Skeletal muscle satellite cell (primary cell): ENCODE results near the gene MSTN. TPM values are rescaled to one million over a fixed set of nuclear protein-coding genes. Genes with fewer than 3 reads are reported as not detected.

Source experiments
- H3K27me3 ChIP-seq: 2 replicates; pipeline ENCODE4 v1.7.0; 2013; ENCODE audit warnings: low read length; ENCODE audit not compliant: control insufficient read depth, insufficient read depth
- H3K36me3 ChIP-seq: 2 replicates; pipeline ENCODE4 v1.7.0; 2013; ENCODE audit warnings: mild to moderate bottlenecking, control low read depth, low read length; ENCODE audit not compliant: insufficient read depth
- H3K4me1 ChIP-seq: 2 replicates; pipeline ENCODE4 v1.7.0; 2013; ENCODE audit warnings: low read length; ENCODE audit not compliant: control insufficient read depth, insufficient read depth
- H3K4me2 ChIP-seq: 2 replicates; pipeline ENCODE4 v1.7.0; 2013; ENCODE audit warnings: mild to moderate bottlenecking, low read length
- H3K4me3 ChIP-seq: 2 replicates; pipeline ENCODE4 v1.7.0; 2013; ENCODE audit warnings: low read length
- H3K9ac ChIP-seq: 2 replicates; pipeline ENCODE4 v1.7.0; 2013; ENCODE audit warnings: mild to moderate bottlenecking, low read depth, low read length, moderate library complexity
- H3K9me3 ChIP-seq: replicated peaks from 2 replicates; pipeline ENCODE4 v1.7.0; 2013; ENCODE audit warnings: mild to moderate bottlenecking, control low read depth, low read length
- total RNA-seq: library from RNA; depleted of rRNA; stranded (reverse); fragments of >200 nt; gene quantifications from 2 replicates; pipeline ENCODE4 v1.2.3, GENCODE V29; 2012; rRNA removed

The MSTN gene
- total RNA-seq, result 0.22 and 0.25 TPM in 2 replicates

DNA sequence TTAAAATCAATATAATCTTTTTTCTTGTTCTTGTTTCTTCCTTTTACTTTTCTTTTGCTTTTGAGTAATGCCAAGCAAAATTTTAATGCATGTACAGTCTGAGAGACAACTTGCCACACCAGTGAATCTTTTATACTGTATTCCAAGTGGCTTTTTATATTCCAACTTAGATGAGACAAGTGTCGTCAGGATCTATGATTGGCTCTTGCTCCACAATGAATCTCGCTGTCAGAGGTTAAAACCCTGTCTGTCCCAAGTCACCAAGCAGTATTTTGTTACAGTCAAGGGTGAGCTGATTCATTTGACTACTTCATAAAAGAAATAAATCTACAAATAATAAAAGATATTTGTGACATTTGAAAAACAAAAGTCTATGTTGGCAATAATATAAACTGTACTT lies at the start of gene MSTN:
Gene MSTN (minus strand): TSS at position 129 of the 400 bp plus-strand sequence. CDS start 133 bp downstream, outside the sequence.
- H3K9me3 ChIP-seq, result no peaks in the 10 kb centered on the region
- H3K36me3 ChIP-seq, result no peaks in the 10 kb centered on the region
- H3K4me3 ChIP-seq, result peak within 1 kb of the TSS; percentile 61
- peak within 1 kb of the TSS; percentile 45 for H3K9ac ChIP-seq
- H3K27me3 ChIP-seq, result no peaks in the 10 kb centered on the region
- H3K4me2 ChIP-seq, result peak within 1 kb of the TSS; percentile 71
- H3K4me1 ChIP-seq, result peaks cover 4% of the 10 kb centered on the region

- no peaks in the 10 kb centered on the region for H3K9me3 ChIP-seq
- H3K9ac ChIP-seq, result no peak overlapping the region
- no peak overlapping the region for H3K4me3 ChIP-seq
- peak overlapping the region; percentile 24 for H3K4me2 ChIP-seq
- no peaks in the 10 kb centered on the region for H3K27me3 ChIP-seq
- no peaks in the 10 kb centered on the region for H3K36me3 ChIP-seq
- H3K4me1 ChIP-seq, result peaks cover 20% of the 10 kb centered on the region
These were observed 48.6 kb upstream of the MSTN start for GRCh38 chr2:190111166-190111565.

- H3K9me3 ChIP-seq, result no peaks in the 10 kb centered on the region
- H3K4me1 ChIP-seq, result peaks cover 20% of the 10 kb centered on the region
- H3K4me2 ChIP-seq, result peak overlapping the region; percentile 24
- H3K4me3 ChIP-seq, result no peak overlapping the region
- no peaks in the 10 kb centered on the region for H3K27me3 ChIP-seq
- H3K36me3 ChIP-seq, result no peaks in the 10 kb centered on the region
- H3K9ac ChIP-seq, result no peak overlapping the region
These were observed 48.2 kb upstream of the MSTN start for GRCh38 chr2:190110699-190111098.

GRCh38 chr2:190110131-190110530 lies 47.6 kb upstream of the MSTN start:
- no peaks in the 10 kb centered on the region for H3K27me3 ChIP-seq
- H3K4me1 ChIP-seq, result peaks cover 20% of the 10 kb centered on the region
- no peaks in the 10 kb centered on the region for H3K36me3 ChIP-seq
- peak overlapping the region; percentile 44 for H3K4me2 ChIP-seq
- H3K4me3 ChIP-seq, result no peak overlapping the region
- H3K9ac ChIP-seq, result no peak overlapping the region
- no peaks in the 10 kb centered on the region for H3K9me3 ChIP-seq

DNA sequence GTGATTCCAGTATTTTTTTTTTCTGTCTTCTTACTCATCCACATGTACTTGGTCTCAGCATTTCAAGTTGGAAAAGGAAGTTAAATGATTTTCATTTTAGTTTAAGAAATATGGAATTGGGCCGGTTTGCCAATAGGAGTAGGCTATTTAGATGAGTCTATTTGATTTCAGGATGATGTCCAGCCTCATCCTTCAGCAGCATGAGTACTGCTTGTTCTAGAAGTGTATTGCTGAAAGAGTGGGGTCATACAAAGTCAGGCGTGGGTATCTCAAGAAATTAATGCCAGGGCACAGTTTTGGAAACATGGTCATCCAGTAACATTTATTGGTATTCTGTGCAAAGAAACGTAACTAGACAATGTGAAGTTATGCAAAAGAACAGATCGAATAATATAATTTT lies 44.9 kb upstream of the MSTN start:
- no peaks in the 10 kb centered on the region for H3K36me3 ChIP-seq
- no peak overlapping the region for H3K9ac ChIP-seq
- H3K9me3 ChIP-seq, result no peaks in the 10 kb centered on the region
- no peaks in the 10 kb centered on the region for H3K27me3 ChIP-seq
- peaks cover 20% of the 10 kb centered on the region for H3K4me1 ChIP-seq
- no peak overlapping the region for H3K4me2 ChIP-seq
- no peak overlapping the region for H3K4me3 ChIP-seq

DNA sequence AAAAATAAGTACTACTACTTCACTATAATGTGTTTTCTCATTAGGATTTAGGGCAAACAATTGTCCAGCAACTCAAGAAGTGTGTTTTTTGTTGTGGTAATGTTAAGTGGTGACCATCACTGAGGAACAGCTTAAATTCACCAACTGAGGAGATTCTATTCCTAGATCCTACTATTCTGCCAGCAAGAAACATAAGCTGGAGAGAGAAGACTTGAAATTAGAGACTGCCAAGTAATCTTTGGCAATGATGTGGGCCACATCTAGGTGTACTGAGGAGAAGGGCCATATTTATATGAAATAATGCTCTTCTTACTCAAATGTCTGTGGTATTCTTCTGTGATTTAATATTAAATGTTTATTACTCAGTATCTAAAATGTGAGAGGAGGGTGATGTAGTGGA lies 44.3 kb upstream of the MSTN start:
- Histone ChIP-seq H3K27me3 (no peaks in the 10 kb centered on the region), H3K36me3 (no peaks in the 10 kb centered on the region), H3K4me3 (no peak overlapping the region), H3K4me1 (peaks cover 20% of the 10 kb centered on the region), H3K9ac (no peak overlapping the region), H3K9me3 (peaks cover 3% of the 10 kb centered on the region), H3K4me2 (no peak overlapping the region)

GRCh38 chr2:190105554-190105953 lies 43.0 kb upstream of the MSTN start:
- peaks cover 11% of the 10 kb centered on the region for H3K4me1 ChIP-seq
- H3K27me3 ChIP-seq, result no peaks in the 10 kb centered on the region
- H3K4me2 ChIP-seq, result no peak overlapping the region
- H3K36me3 ChIP-seq, result no peaks in the 10 kb centered on the region
- H3K4me3 ChIP-seq, result no peak overlapping the region
- H3K9me3 ChIP-seq, result peaks cover 4% of the 10 kb centered on the region
- H3K9ac ChIP-seq, result no peak overlapping the region

DNA sequence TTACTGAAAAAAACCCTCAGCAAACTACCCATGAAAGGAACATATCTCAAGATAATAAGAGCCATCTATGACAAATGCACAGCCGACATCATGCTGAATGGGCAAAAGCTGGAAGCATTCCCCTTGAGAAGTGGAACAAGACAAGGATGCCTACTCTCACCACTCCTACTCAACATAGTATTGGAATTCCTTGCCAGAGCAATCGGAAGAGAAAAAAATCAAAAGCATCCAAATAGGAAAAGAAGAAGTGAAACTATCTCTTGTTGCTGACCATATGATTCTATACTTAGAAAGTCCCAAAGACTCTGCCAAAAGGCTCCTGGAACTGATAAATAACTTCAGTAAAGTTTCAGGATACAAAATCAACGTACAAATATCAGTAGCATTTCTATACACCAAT lies 40.6 kb upstream of the MSTN start:
- Histone ChIP-seq H3K4me3 (no peak overlapping the region), H3K4me1 (no peaks in the 10 kb centered on the region)

DNA sequence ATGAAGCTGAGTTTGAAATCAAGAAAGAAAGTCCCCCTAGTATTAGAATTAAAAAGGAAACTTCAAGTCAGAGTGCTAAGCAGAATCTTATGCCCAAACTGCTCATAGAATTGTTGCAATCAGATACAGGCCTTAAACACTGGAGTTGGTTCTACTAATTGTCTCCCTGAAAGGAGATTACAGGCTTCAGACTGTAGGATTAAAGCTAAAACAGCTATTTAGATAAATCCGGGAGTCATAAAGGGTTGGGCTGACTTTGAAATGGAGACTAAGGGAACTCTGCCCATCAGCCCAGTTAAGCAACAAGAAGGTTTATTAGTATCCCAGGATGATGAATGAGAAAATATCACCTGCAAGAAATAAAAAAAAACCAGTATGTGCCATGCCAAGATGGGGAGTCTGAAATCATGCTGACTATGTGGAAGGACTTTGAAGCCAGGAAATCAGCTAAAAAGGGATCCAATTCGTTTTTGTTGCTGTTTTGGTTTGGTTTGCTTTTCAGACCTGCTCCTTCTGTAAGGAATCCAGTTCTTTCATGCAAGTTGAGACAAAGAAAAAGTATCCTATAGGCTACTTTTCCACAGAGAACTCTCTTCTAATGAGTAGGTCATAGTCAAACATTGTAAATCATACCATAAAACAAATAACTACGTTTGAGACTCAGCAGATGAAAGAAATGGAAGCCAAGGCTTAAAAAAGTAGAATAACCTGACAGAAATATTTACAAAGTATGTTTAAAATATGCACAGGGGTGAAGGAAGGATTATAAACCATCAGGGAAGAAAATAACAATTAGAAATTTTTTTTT lies 37.6 kb upstream of the MSTN start:
- H3K9me3 ChIP-seq, result peaks cover 4% of the 10 kb centered on the region
- no peak overlapping the region for H3K4me3 ChIP-seq
- no peaks in the 10 kb centered on the region for H3K27me3 ChIP-seq
- H3K36me3 ChIP-seq, result no peaks in the 10 kb centered on the region
- no peaks in the 10 kb centered on the region for H3K4me1 ChIP-seq
- H3K9ac ChIP-seq, result no peak overlapping the region
- H3K4me2 ChIP-seq, result no peak overlapping the region

More for the DNA sequence above, 40.6 kb upstream of the MSTN start:
- H3K4me2 ChIP-seq, result no peak overlapping the region
- no peaks in the 10 kb centered on the region for H3K27me3 ChIP-seq
- H3K36me3 ChIP-seq, result no peaks in the 10 kb centered on the region
- peaks cover 4% of the 10 kb centered on the region for H3K9me3 ChIP-seq
- no peak overlapping the region for H3K9ac ChIP-seq

DNA sequence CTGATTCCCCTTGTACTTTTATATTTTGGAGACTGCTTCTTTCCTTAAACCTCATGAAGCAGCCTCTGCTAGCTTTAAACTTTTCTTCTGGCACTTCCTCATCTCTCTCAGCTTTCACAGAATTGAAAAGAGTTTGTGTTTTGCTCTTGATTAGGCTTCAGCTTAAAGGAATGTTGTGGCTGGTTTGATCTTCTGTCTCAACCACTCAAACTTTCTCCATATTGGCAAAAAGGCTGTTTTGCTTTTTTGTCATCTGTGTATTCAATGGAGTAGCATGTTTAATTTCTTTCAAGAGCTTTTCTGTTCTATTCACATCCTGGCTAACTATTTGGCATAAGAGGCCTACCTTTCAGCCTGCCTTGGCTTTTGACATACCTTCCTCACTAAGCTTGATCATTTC lies 36.3 kb upstream of the MSTN start:
- no peak overlapping the region for H3K4me2 ChIP-seq
- H3K4me1 ChIP-seq, result no peaks in the 10 kb centered on the region
- H3K9me3 ChIP-seq, result peaks cover 4% of the 10 kb centered on the region
- H3K4me3 ChIP-seq, result no peak overlapping the region
- no peaks in the 10 kb centered on the region for H3K27me3 ChIP-seq
- no peak overlapping the region for H3K9ac ChIP-seq
- H3K36me3 ChIP-seq, result no peaks in the 10 kb centered on the region

- Histone ChIP-seq H3K27me3 (no peaks in the 10 kb centered on the region), H3K36me3 (no peaks in the 10 kb centered on the region), H3K4me2 (no peak overlapping the region), H3K4me3 (no peak overlapping the region), H3K9ac (no peak overlapping the region), H3K4me1 (no peaks in the 10 kb centered on the region), H3K9me3 (peaks cover 4% of the 10 kb centered on the region)
These were observed 34.6 kb upstream of the MSTN start for GRCh38 chr2:190097115-190097514.

DNA sequence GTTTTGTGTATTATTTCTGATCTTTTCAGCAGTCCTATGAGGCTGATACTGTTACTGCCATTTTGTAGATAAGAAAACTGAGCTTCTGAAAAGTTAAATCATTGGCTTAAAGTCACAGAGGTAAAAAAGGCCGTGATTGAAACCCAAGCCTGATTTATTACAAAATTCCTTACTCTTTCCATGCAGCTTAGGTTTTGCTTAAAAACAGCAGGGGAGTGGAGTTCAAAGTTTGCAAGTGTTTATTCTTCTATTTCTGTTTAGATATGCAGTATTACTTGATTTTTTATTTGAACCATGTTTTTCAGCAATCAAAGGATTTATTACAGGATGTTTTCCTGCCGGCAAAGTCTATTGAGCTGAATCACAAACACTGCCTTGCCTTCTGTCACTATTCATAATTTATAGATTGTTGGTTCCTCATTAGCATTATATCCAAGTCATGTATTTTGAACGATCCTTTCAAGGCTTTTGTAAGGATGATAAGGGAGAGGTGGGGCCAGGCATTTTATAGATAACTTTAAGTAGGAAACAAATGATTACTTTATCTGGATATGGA lies 31.9 kb upstream of the MSTN start:
- H3K4me3 ChIP-seq, result no peak overlapping the region
- no peaks in the 10 kb centered on the region for H3K36me3 ChIP-seq
- H3K4me2 ChIP-seq, result no peak overlapping the region
- H3K9ac ChIP-seq, result no peak overlapping the region
- no peaks in the 10 kb centered on the region for H3K9me3 ChIP-seq
- no peaks in the 10 kb centered on the region for H3K27me3 ChIP-seq
- H3K4me1 ChIP-seq, result no peaks in the 10 kb centered on the region
